NK-92 (cell line): ENCODE results near the gene RASAL2.

Source experiments
- DNase-seq: peaks from one replicate; lab custom pipeline; 2025; ENCODE audit not compliant: unreplicated experiment; lab: John Stamatoyannopoulos, UW

RASAL2 gene

DNA sequence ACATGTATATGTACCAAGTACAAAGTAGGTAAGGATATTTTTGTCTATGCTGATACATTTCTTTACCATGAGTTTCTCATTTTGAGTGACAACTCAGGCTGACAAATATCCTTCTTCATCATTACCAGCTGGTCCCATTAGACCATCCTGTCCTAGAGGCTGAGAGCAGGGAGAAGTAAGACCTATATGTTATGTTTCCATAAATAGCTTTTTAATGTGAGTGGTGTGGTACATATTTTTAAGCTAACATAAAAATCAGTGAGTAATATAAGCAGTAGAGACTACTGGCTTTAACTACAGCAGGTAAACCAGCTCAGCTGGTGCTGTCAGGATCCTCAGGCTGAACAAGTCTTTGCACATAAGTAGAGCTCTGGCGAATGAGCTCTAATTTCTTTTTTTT, 340.5 kb downstream of the RASAL2 start:
- DNase-seq, result no peak

DNA sequence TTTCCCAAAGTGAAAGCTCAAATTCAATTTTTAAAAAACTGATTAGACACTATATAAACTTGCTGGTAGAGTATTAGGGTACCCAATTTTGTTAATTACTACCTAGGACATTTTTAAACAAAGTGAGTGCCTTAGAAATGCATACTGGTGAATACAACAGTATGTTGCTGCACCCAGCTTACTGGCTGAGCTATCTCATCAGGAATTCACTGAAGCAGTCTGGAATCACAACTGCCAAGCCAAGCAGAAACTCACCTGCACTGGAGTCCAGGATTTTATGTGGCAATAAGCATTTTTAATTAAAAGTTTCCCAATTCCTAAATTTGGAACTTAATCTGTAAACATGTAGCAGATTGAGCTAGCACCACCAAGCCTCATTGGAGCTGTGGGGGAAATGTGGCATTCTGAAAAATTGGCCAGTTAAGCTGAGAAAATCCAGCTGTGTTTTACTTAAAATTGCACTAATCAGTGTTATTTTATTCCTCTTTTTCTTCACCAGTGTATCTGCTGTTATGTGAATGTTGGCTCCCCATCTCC, 341.1 kb downstream of the RASAL2 start:
- DNase-seq, result no peak

DNA sequence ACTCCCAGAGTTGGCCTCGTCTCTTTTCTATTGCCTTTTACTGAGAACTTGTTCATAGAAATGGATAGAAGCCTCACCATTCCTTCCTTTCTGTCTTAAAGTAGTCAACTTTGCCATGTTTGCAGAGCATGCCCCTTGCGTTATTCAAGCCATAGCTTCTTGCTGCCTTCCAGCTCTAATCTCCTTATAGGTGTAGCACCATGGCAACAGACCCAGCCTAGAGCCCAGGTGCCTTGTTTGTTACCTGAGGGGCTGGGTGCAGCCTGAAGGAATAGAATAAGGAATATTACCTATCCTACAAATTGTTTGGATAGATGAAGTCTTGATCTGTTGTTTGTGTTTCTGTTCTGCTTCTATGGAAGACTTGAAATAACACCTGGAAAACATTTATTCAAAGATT, 343.0 kb downstream of the RASAL2 start:
- DNase-seq, result no peak

DNA sequence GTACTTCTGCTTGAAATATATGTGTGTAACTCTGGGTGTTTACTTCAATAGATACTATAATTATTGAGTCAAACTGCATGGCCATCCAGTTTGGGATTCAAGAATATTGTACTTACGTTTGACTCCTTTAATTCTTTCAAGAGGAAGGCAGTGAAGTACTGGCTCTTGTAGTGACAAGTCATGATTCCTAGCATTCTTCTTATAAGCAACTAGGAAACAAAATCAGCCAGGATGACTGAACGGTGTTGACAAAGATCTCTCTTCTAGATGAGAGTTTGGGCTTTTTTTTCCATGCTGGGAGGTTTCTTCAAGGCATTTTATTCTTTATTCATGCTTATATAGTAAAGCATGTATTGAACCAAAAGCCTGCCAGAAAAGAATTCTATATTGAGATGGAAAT, 344.5 kb downstream of the RASAL2 start:
- no peak for DNase-seq

DNA sequence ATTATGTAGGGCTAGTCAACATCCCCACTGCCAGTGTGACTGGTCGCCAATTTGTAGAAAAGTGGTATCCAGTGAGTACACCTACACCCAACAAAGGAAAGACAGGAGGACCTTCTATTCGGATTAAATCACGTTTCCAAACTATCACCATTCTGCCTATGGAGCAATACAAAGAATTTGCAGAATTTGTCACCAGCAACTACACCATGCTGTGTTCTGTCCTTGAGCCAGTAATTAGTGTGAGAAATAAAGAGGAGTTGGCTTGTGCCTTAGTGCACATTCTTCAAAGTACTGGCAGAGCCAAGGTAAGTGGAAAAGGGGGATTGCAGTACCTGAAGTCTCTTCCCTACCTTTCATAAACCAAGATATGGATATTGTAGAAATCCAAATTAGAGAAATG, 349.0 kb downstream of the RASAL2 start:
- DNase-seq, result no peak

DNA sequence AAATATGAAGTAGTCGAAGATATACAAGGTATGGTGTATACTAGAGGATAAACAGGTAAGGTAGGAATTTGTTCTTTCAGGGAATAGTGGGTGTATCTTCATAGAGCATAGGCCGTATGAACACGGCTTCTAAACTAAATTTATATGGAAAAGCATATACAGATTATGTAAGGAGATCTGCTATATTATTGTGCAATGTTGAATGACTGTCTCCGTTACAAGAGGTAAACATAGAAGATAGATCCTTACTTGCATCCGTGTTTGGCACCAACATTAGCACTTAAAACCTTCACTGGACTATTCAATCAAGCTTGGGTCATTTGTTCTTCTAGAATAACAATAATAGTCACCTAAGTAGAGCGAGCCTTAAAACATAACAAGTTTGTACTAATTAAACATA, 357.0 kb downstream of the RASAL2 start:
- no peak for DNase-seq

DNA sequence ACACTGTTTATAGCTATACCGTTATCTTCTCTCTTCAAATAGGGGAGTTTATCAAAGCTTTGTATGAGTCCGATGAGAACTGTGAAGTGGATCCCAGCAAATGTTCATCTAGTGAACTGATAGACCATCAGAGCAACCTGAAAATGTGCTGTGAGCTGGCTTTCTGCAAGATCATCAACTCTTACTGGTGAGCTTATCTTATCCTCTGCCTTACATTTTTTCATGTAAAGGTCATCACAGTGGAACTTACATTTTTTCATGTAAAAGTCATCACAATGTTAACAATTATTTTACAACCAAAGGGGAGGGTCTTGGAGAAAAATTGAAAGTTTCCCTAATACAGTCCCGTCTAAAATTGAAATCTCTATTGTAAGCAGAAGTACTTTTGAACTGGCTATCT, 357.6 kb downstream of the RASAL2 start:
- no peak for DNase-seq

DNA sequence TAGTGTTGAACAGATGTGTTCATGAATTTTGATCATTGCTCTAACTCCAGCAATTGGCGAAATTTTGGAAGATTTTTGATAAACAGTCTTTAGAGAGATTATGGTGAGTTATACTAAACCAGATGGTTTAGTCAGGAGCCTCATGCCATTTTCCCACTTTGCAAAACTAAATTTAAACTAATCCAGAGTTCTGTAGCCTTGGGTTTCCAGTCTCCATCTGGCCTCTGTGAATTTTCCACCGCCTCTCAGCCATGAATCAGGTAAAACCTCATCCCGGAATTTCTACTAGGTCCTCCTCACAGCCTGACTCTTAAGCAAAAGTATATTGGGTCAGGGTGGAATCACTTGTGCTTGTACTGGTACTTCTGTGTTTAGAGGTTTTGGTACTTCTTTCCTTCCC, 358.1 kb downstream of the RASAL2 start:
- DNase-seq, result no peak

DNA sequence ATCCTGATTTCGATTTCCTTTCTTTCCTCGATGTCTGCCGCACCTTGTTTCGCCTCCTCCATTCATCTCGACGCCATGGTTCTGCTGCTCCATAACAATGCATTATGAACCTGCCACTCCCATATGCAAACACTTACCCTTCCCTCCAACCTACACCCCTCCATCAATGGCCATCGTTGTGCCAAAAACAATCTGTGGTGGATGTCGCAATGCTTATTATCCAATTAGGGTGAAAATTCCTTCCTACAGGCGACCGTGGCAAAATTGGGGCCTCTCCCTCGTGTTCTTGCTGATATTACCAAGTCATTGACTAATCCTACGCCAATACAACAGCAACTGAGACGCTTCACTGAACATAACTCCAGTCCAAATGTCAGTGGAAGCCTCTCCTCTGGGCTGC, 362.6 kb downstream of the RASAL2 start:
- no peak for DNase-seq

DNA sequence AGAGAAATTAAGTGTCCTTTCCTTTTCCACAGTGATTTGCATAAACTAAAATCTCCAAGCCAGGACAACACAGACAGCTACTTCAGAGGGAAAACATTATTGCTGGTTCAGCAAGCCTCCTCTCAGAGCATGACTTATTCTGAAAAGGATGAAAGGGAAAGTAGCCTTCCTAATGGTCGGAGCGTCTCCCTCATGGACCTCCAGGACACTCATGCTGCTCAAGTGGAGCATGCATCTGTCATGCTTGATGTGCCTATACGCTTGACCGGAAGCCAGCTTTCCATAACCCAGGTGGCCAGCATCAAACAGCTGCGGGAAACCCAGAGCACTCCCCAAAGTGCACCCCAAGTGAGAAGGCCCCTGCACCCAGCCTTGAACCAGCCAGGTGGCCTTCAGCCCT, 363.7 kb downstream of the RASAL2 start:
- DNase-seq, result no peak

DNA sequence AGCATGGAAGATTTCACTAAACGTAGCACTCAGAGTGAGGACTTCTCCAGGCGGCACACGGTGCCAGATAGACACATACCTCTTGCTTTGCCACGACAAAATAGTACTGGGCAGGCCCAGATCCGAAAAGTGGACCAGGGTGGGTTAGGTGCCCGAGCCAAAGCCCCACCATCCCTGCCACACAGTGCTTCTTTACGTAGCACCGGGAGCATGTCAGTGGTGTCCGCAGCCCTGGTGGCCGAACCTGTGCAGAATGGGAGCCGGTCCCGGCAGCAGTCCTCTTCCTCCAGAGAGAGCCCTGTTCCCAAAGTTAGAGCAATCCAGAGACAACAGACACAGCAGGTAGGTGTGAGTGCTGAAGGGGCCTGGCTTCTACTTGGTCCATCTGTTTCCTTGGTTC, 364.3 kb downstream of the RASAL2 start:
- DNase-seq, result no peak

DNA sequence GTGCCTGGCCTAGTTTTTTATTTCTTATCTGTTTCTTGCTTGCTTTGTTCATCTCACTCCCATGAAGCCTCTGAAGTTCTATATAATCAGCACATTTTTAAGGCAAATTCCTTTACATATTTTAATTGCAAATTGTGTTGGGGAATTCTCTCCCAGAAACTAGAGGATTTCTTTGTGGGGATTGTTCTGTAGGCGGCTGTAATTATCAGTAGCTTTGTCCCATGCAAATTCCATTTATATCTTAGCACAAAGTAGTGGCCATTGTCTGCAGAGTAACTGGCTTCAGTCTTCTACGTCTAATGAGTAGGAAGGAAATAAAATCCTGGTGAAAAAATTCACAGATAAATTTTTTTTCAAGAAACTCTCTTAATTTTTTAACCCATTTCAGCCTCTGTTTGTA, 367.2 kb downstream of the RASAL2 start:
- DNase-seq, result no peak

DNA sequence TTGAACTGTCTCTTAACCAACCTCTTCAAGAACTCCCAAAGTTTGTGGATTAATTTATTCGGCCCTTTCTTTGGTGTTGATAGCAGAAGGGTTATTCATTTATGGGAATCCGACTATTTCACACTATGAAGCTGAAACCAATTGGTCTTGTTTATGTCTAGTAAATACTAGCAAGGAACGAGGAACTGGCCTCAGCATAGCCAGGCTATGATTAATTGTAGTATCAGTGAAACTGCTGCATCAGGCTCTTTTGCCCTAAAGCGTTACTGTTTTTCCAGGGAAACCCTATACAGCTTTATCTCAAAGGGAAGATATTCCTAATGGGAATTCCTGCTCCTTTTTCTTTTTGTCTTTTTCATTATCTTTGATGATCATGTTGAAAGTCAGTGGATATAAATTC, 367.8 kb downstream of the RASAL2 start:
- no peak for DNase-seq

DNA sequence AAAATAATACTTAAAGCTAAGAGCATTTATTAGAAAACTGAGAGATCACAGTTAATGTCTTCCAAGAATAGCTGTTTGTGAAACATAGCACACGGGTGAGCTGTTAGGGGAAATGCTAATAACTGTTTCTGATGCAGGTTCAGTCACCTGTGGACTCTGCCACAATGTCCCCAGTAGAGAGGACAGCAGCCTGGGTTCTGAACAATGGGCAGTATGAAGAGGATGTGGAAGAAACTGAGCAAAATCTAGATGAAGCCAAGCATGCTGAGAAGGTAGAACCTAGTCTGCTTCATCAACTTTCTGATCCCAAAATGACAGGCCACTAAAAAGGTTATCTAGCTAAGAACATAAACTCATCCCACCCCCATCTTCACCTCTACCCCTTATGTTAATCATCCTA, 370.2 kb downstream of the RASAL2 start:
- DNase-seq, result no peak

DNA sequence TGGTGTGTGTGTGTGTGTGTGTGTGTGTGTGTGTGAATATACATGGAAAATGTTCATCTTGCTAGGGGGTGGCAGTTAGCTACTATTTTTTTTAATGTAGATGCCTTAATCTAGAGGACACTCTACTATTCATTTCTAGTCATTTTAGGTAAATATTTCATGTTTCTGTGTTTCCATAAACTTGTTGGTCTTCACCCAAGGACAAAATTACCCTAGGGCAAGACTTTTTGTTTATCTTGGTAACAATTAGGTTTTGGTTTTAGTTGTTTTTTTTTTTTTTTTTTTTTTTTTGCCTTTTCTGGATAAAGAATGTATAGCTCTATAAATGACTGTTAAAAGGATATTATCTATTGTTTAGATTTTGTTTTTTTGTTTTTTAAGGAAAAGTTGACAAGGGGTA, 370.7 kb downstream of the RASAL2 start:
- no peak for DNase-seq

DNA sequence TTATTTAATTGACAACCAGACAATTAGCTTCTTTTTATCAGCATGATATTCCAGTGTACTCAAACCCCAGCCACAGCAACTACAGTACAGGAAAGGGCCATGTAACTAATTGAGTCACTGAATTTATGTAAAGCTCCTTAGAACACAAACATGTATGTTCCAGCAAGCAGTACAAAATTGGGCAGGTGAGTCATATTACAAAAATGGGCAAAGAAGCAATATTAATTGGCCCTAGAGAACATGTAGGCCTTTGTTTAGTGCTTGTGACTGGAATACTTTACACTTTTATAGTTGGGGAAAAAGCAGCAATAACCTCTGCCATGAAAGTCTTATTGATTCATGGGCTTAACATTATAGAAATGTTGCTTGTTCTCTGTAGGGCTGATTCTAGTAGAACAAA, 371.1 kb downstream of the RASAL2 start:
- DNase-seq, result no peak

DNA sequence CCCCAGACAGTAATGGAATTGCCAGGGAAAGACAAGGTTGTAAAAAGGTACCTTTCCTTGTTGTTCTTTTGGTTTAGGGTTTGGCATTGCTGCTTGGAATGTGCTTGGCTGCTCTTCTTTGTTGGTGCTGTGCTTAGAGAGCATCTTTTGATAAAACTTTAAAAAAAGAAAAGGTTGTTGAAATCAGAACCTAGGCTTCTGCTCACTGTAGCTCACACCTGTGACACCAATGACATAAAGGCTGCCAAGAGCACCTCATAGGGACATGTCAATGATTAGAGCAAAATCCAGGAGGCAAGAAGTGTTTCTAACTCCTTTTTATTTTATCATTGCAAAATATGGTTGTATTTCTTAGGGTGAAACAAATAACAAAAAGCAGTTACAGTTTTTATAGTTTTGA, 373.9 kb downstream of the RASAL2 start:
- DNase-seq, result no peak

DNA sequence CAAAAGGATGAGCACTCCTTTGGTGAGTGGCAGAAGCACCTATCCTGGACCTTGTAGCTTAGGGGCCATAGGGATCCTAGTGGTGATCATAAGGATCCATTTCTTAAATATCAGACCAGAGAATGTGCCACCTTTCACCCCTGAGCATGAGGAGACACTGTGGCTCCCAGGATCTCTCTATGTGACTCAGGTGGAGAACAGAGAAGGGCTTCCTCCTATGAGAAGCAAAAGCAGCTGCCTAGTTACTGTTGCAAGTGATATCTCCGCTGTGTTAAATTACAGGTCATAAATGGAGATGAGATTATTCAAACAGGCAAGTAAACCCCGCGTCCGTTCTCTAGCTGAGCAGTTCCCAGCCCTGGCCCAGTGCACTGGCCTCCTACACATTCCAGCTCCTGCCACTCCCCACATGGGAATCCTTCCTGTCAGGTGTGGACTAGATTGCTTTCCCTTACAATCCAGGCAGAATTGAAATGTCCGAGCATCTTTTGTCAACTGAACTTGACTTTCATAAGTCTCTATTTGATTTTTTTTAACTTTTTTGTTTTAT, 376.6 kb downstream of the RASAL2 start:
- no peak for DNase-seq

DNA sequence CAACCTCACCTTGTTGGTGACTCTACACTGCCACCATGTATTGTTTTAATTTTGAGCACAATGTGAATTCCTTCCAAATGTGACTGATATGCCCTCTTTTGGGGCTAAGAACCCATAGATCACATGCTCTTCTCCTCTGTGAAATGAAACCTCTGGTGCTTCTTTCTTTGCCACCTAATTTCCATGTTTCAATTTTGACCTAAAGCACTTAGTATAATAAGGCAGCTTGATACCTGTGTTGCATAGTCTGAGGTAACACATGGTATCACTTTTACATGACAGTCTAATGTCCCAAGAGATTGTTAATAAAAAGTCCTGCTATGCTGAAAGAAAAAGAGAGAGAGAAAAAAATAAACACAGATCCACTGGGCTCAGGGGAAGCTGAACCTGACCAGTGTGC, 378.6 kb downstream of the RASAL2 start:
- DNase-seq, result no peak

DNA sequence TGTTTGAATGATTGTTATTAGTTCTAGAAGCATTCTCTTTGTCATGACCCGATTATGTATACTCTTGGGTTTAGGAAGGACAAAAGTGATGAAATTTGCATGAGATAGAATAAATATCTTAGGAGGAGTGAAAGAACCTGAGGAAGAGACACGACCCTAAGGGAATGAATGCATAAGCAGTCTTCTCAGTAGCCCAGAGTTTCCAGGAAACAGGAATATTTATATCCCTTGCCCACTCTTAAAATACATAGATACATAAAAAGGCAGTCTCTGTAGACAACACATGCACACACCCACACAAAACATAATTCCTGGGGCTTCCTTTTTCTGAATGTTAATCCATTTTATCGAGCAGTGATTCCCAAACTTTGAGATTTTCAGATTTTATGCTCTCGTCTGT, 383.5 kb downstream of the RASAL2 start:
- no peak for DNase-seq

DNA sequence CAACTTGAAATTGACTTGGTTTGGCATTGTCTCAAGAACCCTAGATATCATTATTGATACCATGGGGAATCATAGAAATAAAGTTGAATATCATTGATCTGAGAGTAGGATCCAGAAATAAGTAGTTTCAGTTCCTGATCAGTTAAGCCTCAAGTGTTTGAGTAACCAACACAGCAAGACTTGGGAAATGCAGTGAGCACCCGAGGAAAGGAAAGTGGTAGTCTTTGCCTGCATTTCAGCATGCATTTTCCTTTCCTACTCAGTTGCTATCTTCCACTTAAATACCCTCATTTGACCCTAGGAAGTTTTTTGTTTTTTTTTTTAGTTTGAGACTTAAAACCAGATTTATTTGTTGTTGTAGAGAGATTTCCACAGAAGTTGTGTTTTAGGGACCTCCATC, 383.9 kb downstream of the RASAL2 start:
- no peak for DNase-seq

DNA sequence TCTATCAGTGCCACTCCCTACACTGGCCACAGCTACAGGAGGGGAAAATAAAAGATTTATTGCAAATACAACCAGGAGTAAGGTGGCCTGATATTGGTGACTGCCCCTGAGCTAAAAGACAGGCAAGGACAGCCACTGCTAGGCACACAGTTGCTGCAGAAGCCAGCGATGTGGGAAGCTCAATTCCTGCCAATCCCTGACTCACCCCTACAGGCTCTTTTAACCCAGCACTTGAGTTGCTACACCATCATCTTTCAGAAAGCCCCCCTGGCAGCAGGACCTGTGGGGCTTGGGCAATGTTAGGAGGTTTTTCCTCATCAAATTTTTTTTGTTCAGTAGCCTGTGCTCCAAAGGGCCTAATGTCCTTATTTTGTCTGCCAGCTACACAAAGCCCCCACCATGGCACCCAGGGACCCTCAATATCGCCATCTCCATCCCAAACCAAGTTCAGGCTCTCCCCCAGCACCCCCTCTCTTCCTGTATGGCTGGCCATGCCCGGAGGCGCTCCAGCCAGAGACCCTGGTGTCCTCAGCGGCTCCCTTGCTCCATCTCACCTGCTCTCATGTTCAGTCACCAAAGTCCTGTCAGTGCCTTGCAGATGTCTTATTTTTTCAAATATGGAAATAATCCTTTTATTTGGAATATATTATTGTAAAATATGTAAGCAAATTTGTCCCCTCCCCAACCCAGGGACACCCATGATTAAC, 389.5 kb downstream of the RASAL2 start:
- no peak for DNase-seq

DNA sequence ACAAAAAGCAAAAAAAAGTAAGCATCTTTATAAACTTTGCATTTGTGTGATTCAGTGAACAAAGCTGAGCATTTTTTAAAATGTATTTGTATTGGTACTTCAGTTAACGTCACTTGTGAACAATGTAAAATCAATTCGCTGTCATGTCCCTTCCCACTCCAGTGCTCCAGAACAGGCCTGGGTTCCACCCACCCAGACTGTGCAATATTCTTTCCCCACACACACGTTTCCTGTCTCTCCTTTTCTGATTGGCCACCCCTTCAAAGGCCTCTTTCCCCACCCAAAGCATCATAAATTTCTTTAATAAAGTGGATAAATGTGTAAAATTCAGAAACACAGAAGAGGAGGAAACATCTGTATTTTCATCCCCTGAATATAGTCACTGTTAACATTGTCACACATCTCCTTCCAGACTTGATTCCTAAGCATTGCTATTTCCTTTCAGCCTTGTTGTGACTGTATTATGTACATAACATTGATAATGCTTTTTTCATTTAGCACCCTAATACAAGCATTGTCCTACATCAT, 390.9 kb downstream of the RASAL2 start:
- DNase-seq, result no peak
